GM18909 (cell line): Measurements from ENCODE around the gene ADGRD1.

Experiments used
- ATAC-seq: cut with Tn5 transposase; IDR thresholded peaks from one replicate; pipeline ENCODE4 v1.9.1; 2021; ENCODE audit warnings: mild to moderate bottlenecking; ENCODE audit not compliant: unreplicated experiment, poor library complexity

Gene ADGRD1

DNA sequence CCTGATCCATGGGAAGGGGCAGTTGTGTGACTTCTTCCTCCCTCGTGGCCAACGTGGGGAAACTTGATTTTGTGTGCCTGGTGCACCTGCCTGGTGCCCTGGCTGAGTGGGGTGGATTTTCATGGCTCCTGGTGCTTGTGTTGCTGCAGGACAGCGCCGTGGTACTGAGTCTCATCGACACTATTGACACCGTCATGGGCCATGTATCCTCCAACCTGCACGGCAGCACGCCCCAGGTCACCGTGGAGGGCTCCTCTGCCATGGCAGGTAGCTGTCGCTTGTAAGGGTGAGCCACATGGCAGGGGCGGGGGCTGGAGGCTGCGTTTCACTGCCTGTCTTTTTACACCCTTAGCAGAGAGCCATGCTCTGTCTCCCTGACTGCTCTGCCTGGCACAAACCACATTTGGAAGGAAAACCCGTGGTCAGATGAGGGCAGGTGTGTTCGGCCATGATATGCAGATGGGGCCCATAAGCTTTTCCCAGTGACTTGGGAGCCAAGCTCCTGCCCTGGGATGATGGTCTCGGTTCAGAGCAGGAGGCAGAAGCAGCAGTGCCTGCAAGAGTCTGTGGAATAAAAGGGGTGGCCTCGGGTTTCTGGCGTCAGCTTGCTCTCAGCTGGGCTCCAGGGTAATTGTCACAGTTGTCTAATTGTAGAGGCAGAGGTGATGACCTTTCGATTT lies 49.5 kb downstream of the ADGRD1 start:
- ATAC-seq: no peak

GRCh38 chr12:131003716-131004045 lies 50.0 kb downstream of the ADGRD1 start:
- ATAC-seq: no peak

DNA sequence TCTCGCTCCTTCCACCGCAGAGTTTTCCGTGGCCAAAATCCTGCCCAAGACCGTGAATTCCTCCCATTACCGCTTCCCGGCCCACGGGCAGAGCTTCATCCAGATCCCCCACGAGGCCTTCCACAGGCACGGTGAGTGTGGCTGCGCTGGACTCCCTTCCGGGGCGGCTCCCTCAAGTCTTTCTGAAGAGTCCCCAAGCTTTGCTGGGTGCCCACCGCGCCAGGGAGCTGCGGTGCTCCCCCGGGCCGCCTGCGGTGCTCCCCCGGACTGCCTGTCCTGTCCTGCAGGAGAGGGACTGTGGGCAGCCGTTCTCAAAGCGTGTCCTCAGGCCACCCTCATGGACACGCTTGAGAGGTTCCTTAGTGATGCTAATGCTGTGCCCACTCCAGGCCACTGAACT lies 50.5 kb downstream of the ADGRD1 start:
- ATAC-seq: no peak

GRCh38 chr12:131005161-131006035 lies 51.7 kb downstream of the ADGRD1 start:
- ATAC-seq: no peak

DNA sequence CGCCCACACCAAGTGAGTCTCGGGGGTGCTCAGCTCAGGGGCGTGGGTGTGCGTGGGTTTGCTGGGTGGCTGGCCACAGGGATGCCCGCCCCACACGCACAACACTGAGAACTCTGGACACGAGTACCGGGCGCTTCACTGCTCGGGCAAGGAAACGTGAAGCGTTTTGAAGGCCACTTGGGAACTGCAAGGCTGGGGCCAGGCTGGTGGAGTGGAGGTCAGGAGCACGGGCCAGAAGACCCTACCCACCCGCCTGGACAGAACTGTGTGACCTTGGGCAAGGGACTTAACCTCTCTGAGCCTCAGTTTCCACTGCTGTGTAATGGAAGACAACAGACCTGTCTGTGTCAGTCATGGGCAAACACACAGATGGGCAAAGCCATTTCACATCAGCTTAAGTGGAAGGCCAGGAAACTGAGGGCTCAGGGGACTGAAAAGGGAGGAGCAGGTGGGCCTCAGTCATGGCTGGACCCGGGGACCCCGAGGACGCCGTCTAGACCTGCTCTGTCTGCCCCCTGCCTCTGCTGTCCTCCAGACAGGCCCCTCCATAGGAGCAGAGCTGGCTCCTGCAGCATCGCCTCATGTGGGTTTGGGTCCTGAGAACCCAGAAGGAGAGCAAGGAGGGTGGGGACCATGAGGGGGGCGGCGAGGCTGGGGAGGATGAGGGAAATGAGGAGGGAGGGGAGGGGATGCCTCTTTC lies 52.5 kb downstream of the ADGRD1 start:
- ATAC-seq: no peak

DNA sequence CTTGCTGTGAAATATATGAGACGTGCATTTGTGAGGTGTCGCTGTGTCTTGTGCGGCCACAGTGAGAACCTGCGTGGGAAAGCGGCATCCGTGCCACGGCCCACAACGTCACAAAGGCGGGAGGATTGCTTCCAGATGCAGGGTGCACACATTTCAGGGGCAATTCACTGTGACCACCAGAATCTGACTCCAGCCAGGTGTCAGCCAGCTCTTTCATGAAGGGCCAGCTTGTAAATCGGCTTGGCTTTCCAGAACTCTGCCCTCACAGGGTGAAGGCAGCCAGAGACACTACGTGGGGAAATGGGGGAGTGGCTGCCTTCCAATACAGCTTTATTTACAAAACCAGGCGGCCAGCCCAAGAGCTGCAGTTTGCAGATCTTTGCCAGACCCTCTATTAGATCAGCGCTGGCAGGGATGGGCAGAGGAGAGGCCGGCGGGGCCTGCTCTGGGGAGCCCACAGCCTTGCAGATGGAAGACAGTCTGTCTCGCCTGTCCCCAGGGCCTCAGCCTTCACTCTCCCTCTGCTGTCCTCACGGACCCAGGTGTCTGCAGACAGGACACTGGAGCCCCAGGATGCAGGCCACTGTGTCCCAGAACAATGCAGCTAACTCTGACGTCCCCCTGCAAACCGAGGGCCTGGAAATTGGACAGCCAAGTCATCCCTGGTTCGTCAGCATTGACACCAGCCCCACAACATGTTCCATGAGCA lies 53.5 kb downstream of the ADGRD1 start:
- ATAC-seq: no peak

DNA sequence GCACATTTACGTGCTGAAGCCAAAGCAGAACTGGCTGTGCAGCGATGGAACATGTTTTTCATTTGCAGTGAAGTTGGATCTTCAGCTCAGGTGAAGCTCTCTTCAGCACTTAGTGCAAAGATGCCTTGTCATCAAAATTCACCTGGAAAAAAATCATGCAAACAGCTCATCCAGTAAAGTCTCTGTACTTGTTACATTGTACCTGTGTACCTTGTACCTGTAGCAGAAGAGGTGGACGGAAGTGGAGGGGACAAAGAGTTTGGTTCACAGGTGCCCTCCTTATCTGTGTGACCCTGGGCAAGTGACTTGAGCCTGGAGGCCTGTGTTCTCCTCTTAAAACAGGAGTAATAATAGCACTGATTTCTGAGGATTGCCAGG lies 54.0 kb downstream of the ADGRD1 start:
- ATAC-seq: no peak

GRCh38 chr12:131008131-131008912 lies 54.6 kb downstream of the ADGRD1 start:
- no peak for ATAC-seq

GRCh38 chr12:131008913-131009270 lies 55.2 kb downstream of the ADGRD1 start:
- no peak for ATAC-seq

DNA sequence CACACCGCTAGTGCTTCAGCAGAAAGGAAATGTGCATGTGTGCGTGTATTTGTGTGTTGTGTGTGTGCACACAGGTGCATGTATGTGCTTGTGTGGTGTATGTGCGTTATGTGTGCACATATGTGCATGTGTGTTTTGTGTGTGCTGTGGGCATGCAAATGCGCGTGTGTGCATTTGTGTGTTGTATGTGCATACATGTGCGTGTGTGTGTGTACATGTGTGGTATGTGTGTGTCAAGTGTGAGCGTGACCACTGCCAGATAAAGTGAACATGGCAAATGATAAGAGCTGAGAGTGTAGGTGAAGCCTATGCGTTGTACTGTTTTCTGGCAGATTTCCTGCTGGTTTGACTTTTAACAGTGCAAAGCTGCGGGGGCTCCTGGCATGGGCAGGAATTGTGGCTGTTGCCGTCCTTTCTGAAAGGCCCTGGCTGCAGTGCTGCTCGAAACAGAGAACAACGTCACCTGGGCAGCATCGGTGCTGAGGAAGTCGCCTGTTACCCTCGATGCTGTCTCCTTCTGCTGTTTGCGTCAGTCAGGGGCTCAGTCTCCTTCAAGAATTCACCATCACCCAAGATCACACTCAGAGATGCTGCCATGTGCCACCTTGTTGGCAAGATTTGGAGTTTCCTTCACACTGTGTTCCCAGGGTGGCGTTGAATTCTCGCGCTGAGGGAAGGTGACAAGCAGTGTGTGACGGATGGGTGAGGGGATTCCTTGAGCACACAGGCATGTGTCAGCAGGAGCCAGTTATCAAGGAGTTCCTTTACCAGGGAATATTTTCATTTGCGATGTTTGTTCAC lies 56.1 kb downstream of the ADGRD1 start:
- no peak for ATAC-seq

DNA sequence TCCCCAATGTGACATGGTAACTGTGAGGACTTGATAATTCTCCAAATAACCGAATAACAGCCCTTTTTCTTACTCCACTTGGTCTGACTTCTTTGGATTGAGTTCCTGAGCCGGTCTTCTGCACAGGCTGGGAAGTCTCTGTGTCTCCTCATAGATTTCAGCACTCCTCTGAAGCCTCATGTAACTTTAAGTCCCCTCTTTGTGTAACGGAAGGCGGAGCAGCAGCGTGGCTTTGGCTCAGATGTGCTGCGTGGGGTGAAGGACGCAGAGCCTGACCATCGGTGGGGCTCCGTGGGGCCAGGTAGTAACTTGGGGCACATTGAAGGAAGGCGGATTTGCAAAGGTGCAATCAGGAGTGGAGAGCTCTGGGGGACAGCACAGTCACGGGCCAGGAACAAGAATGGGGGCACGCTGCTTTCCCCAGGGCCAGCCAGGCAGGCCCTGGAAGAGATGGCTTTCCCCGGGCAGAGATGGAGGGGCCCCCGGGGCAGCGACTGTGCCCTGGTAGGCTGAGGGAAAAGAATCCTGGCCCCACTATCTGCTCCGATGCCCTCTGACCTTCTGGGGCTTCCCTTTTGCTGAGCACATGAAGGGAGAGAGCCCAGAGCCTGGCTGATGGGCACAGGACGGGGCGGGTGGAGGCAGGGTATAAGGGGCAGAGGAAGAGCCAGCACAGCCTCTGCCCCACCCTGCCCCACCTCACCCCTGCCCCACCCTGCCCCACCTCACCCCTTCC lies 56.9 kb downstream of the ADGRD1 start:
- ATAC-seq: no peak

DNA sequence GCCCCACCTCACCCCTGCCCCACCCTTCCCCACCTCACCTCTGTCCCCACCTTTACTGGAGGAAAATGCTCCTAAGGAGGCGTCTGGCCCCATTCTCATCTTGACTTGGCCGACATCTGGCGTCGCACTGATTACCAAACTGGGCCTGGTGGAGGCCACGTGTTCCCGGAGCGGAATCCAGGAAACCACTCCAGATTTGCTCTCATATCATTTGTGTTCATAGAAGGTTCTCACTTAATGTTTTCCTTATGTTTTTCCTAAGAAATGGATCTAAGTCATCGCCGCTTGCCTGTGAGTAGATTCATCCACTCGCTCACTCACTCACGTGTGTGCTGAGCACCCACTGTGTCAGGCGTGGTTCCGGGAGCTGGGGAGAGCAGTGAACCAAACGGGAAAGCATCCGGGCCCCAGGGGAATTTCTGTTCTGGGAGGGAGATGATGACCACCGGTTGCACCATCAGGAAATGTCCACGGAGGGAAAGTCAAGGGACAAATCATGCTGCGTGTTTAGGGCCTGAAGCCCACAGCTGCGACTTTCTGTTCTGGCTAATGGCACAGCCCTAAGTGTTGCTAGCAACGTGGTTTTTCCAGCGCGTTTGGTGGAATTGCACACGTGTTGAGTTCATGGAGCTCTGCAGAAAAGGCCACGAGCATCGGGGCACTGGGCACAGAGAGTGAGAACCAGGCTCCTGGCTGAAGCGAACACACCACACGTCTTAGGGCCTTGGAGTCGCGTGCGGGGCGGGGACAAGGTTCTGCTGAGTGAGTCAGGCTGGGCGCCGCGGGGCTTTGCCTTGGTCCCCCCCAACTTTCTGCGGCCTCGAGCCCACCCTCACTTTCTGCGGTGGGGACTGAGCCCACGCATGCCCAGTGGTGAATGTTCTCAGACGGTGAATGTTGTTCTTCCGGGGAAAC lies 57.7 kb downstream of the ADGRD1 start:
- ATAC-seq: no peak

DNA sequence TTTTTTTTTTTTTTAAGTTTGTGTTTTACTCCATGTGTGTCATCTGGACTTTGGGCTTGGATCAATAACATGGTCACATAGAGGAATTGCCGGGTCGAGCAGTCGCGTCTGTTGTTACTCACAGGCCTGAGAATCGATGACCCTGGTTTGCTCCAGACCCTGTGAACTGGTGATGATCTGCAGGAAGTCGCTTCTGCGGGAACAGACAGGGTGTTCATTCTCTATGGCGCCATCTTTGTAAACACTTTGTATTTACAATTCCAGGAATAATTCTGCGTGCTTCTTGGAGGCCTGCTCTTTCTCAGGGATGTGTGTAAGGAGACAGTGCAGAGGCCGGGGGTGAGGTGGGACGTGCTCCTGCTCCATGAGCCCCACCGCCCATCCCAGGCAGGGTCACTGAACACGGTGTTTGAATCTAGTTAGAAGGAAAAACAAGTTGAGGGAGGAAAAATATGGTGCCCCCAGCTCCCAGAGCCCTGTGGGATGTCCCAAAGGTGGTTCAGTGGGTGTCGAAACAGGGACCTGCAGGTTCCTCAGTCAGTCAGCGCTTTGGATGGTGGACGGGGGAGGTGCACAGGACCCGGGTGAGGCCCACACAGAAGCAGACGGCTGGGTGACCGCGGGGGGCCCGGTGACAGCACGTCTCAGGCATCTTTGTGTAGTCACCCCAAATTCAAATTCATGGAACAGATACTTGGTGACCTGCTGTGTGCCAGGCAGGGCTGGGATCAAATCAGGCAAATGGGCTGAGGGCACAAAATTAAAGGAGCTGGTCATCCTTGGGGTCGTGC lies 58.8 kb downstream of the ADGRD1 start:
- ATAC-seq: no peak

DNA sequence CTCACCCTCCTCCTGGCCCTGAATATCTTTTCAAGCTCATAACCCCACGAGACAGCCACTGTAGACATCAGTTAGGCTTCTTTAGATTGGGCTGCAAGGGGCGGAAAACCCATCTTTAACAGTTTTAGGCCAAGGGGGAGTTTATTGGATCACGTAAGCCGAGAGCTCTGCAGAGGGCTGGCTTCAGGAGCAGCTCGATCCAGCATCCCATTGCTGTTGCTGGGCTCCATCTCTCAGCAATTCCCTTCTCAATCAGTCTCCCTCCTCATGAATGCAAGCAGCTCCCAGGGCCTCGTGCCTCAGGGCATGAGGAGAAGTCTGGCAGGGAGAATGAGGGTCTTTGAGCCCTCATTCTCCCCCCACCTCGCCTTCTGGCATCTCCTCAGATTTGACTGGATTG lies 59.4 kb downstream of the ADGRD1 start:
- no peak for ATAC-seq

- ATAC-seq: no peak
Measured at GRCh38 chr12:131014343-131014742, 60.6 kb downstream of the ADGRD1 start.

- ATAC-seq: no peak
Measured at GRCh38 chr12:131015581-131016337, 62.1 kb downstream of the ADGRD1 start.
